IMR-90 (cell line): ENCODE results near the gene PRAME. TPM values are rescaled to one million over a fixed set of nuclear protein-coding genes. Genes with fewer than 3 reads are reported as not detected.

ENCODE experiments used
- ATAC-seq: fragments of 200-7000 bp; cut with Tn5 transposase; 2 replicates; pipeline ENCODE4 v1.9.1; 2020; ENCODE audit warnings: low read depth, mild to moderate bottlenecking, moderate library complexity
- BruUV-seq: library from RNA; stranded (reverse); fragments of 400-500 nt; replicated peaks from 2 replicates; lab custom pipeline; 2021; lab: Mats Ljungman, UMichigan
- CTCF ChIA-PET: fragments of 300-600 bp; formaldehyde crosslinking; extraction: SDS; loops from one replicate; lab custom pipeline; 2021; ENCODE audit warnings: antibody characterized with exemption; lab: Yijun Ruan, JAX
- POLR2A ChIA-PET: fragments of 300-600 bp; sonication (Branson Sonifier 250); formaldehyde crosslinking; loops from one replicate; lab custom pipeline; 2022; ENCODE audit warnings: antibody characterized with exemption; ENCODE audit not compliant: unreplicated experiment; lab: Charles Lee
- DNase-seq: peaks from one replicate; pipeline ENCODE4 v3.0.0; 2013
- H2AFZ ChIP-seq: replicated peaks from 2 replicates; pipeline ENCODE3; 2013; ENCODE audit warnings: low read length, mild to moderate bottlenecking; ENCODE audit not compliant: poor library complexity
- H2AK5ac ChIP-seq: 2 replicates; pipeline ENCODE4 v1.6.1; 2013; ENCODE audit warnings: low read depth, low read length, inconsistent platforms
- H2AK9ac ChIP-seq: replicated peaks from 2 replicates; pipeline ENCODE3; 2013; ENCODE audit warnings: mild to moderate bottlenecking, low read depth, low read length, moderate library complexity; ENCODE audit not compliant: poor library complexity
- H2BK120ac ChIP-seq: 2 replicates; pipeline ENCODE4 v1.6.1; 2013; ENCODE audit warnings: low read depth, low read length, inconsistent platforms
- H2BK15ac ChIP-seq: 3 replicates; pipeline ENCODE4 v1.6.1; 2013; ENCODE audit warnings: low read depth, low read length, inconsistent platforms
- H2BK20ac ChIP-seq: 2 replicates; pipeline ENCODE4 v1.6.1; 2013; ENCODE audit warnings: low read depth, mild to moderate bottlenecking, inconsistent platforms, low read length, moderate library complexity
- H2BK5ac ChIP-seq: 2 replicates; pipeline ENCODE4 v1.6.1; 2013; ENCODE audit warnings: mild to moderate bottlenecking, low read depth, low read length, inconsistent platforms; ENCODE audit not compliant: poor library complexity, severe bottlenecking
- H3K14ac ChIP-seq: replicated peaks from 2 replicates; pipeline ENCODE4 v1.6.1; 2013; ENCODE audit warnings: low read depth, low read length, inconsistent platforms
- H3K18ac ChIP-seq: 2 replicates; pipeline ENCODE4 v1.6.1; 2013; ENCODE audit warnings: low read depth, low read length, control low read depth
- H3K23ac ChIP-seq: 2 replicates; pipeline ENCODE4 v1.6.1; 2013; ENCODE audit warnings: low read depth, low read length, inconsistent platforms
- H3K27ac ChIP-seq: 2 replicates; pipeline ENCODE4 v1.5.1; 2013; ENCODE audit warnings: mild to moderate bottlenecking, control low read depth, low read length; ENCODE audit not compliant: insufficient read depth
- H3K27me3 ChIP-seq: 2 replicates; pipeline ENCODE4 v1.6.1; 2013; ENCODE audit warnings: low read length; ENCODE audit not compliant: control insufficient read depth, insufficient read depth
- H3K36me3 ChIP-seq: 2 replicates; pipeline ENCODE4 v1.6.1; 2013; ENCODE audit warnings: low read length, mixed read lengths; ENCODE audit not compliant: control insufficient read depth, insufficient read depth
- H3K4ac ChIP-seq: 2 replicates; pipeline ENCODE4 v1.6.1; 2013; ENCODE audit warnings: low read depth, low read length, inconsistent platforms
- H3K4me1 ChIP-seq: 2 replicates; pipeline ENCODE4 v1.6.1; 2013; ENCODE audit warnings: low read length, mixed read lengths; ENCODE audit not compliant: control insufficient read depth, insufficient read depth
- H3K4me2 ChIP-seq: 2 replicates; pipeline ENCODE4 v1.6.1; 2013; ENCODE audit warnings: low read depth, mild to moderate bottlenecking, control low read depth, low read length, moderate library complexity
- H3K4me3 ChIP-seq: 2 replicates; pipeline ENCODE4 v1.5.1; 2013; ENCODE audit warnings: low read depth, mild to moderate bottlenecking, control low read depth, low read length, moderate library complexity; ENCODE audit not compliant: insufficient read depth
- H3K56ac ChIP-seq: 2 replicates; pipeline ENCODE4 v1.6.1; 2013; ENCODE audit warnings: low read length, inconsistent platforms; ENCODE audit not compliant: insufficient read depth; ENCODE audit errors: extremely low read depth
- H3K79me1 ChIP-seq, 2 experiments: 2 replicates each; pipeline ENCODE4 v1.6.1; 2013; ENCODE audit warnings: low read length in 2 of 2, inconsistent platforms in 1 of 2, low read depth in 1 of 2
- H3K9ac ChIP-seq: 2 replicates; pipeline ENCODE4 v1.6.1; 2013; ENCODE audit warnings: low read depth, low read length, control low read depth
- H3K9me1 ChIP-seq: 2 replicates; pipeline ENCODE4 v1.6.1; 2013; ENCODE audit warnings: low read length, inconsistent platforms; ENCODE audit not compliant: insufficient read depth
- H3K9me3 ChIP-seq: 2 replicates; pipeline ENCODE4 v1.6.1; 2013; ENCODE audit warnings: low read length; ENCODE audit not compliant: control insufficient read depth, insufficient read depth
- H4K20me1 ChIP-seq: 2 replicates; pipeline ENCODE4 v1.6.1; 2013; ENCODE audit warnings: low read length, inconsistent platforms; ENCODE audit not compliant: insufficient read depth
- H4K5ac ChIP-seq: 2 replicates; pipeline ENCODE4 v1.6.1; 2013; ENCODE audit warnings: mild to moderate bottlenecking, low read depth, low read length, control low read depth
- H4K8ac ChIP-seq, 2 experiments: 2 replicates each; pipeline ENCODE4 v1.6.1; 2013; ENCODE audit warnings: low read depth in 2 of 2, low read length in 2 of 2, control low read depth in 1 of 2, inconsistent platforms in 1 of 2
- H4K91ac ChIP-seq: 2 replicates; pipeline ENCODE4 v1.6.1; 2013; ENCODE audit warnings: low read depth, low read length, inconsistent platforms; ENCODE audit not compliant: insufficient read depth
- CEBPB ChIP-seq: IDR thresholded peaks from 2 replicates; pipeline ENCODE4 v1.6.1; 2012; ENCODE audit warnings: low read depth, low read length, improper control_type of control experiment
- CHD1 ChIP-seq: IDR thresholded peaks from 2 replicates; pipeline ENCODE4 v1.6.1; 2012; ENCODE audit warnings: low read depth, low read length, improper control_type of control experiment
- MAFK ChIP-seq: IDR thresholded peaks from 2 replicates; pipeline ENCODE4 v1.6.1; 2012; ENCODE audit warnings: low read depth, low read length, improper control_type of control experiment
- MAZ ChIP-seq: IDR thresholded peaks from 2 replicates; pipeline ENCODE4 v1.6.1; 2012; ENCODE audit warnings: low read depth, mild to moderate bottlenecking, low read length, improper control_type of control experiment, moderate library complexity, borderline replicate concordance
- MXI1 ChIP-seq: IDR thresholded peaks from 2 replicates; pipeline ENCODE4 v1.6.1; 2012; ENCODE audit warnings: low read depth, mild to moderate bottlenecking, low read length, moderate library complexity, borderline replicate concordance
- RCOR1 ChIP-seq: IDR thresholded peaks from 2 replicates; pipeline ENCODE4 v1.6.1; 2012; ENCODE audit warnings: mild to moderate bottlenecking, low read length, improper control_type of control experiment; ENCODE audit not compliant: insufficient replicate concordance
- RFX5 ChIP-seq: IDR thresholded peaks from 2 replicates; pipeline ENCODE4 v1.8.0; 2012; ENCODE audit warnings: low read depth, mild to moderate bottlenecking, low read length, moderate library complexity
- WGBS, 2 experiments: methylation state at CpG; one replicate each; pipeline versions ENCODE4 v1.1.5 to v1.1.7; 2013; ENCODE audit warnings: missing lambda C conversion rate in 2 of 2; ENCODE audit not compliant: insufficient read length in 1 of 2; ENCODE audit errors: extremely low coverage in 2 of 2; 5-methylcytosine and 5-hydroxymethylcytosine counted together
- dilution Hi-C: fragments of 300-500 bp; cut with HindIII; formaldehyde crosslinking; loops from one replicate; pipeline ENCODE4 v1.14.3; 2018; ENCODE audit warnings: low sequenced_read_pairs; ENCODE audit not compliant: unreplicated experiment
- in situ Hi-C: fragments of 300-500 bp; cut with MboI; formaldehyde crosslinking; loops from 3 replicates; pipeline ENCODE4 v1.14.3; 2019; ENCODE audit warnings: low sequenced_read_pairs, inconsistent platforms, mixed read lengths
- intact Hi-C: fragments of 100-400 bp; cut with micrococcal nuclease; formaldehyde crosslinking; loops from 2 replicates; pipeline ENCODE4 v1.10.0; 2022
- polyA plus RNA-seq, 3 experiments: library from polyadenylated mRNA; depleted of rRNA; stranded (reverse); fragments of >200 nt; gene quantifications; 2 replicates each; pipeline ENCODE4 v1.2.3, GENCODE V29; 2012; ENCODE audit warnings: low replicate concordance in 1 of 3
- total RNA-seq: library from RNA; depleted of rRNA; stranded (reverse); fragments of >200 nt; gene quantifications from 2 replicates; pipeline ENCODE4 v1.2.3, GENCODE V29; 2012
- TF ChIP-seq, protein P1 (sequence below): fragments of 150-350 bp; IDR thresholded peaks from 2 replicates; pipeline ENCODE4 v1.6.1; 2016; ENCODE audit warnings: low read depth, mild to moderate bottlenecking, low read length, moderate library complexity, borderline replicate concordance
- TF ChIP-seq, protein P2 (sequence below): conservative IDR thresholded peaks from 2 replicates; pipeline ENCODE4 v1.5.1; 2012; ENCODE audit warnings: mild to moderate bottlenecking, low read depth, low read length, improper control_type of control experiment

Gene PRAME
- total and polyA plus RNA-seq, 2 of the 4 experiments (the other 2 are of a cell fraction): not detected

DNA sequence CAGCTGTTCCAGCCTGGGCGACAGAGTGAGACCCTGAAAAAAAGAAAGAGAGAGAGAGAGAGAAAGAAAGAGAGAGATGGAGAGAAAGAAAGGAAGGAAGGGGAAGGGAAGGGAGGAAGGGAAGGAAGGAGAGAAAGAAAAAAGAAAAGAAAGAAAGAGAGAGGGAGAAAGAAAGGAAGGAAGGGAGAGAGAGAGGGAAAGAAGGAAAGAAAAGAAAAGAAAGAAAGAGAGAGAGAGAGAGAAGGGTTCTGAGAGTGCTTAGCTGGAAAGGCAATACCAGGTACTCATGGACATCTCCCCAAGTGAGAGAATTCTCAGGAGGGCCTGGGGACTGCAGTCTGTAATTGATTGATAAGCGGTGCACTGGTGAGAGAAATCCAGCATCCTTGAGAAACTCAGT is 12.8 kb upstream of the PRAME start:
- H3K4ac ChIP-seq: no peak overlapping the region
- H3K23ac ChIP-seq: no peak overlapping the region
- H2AK5ac ChIP-seq: no peak overlapping the region
- H3K4me1 ChIP-seq: no peaks in the 10 kb centered on the region
- no peak overlapping the region for H3K18ac ChIP-seq
- dilution Hi-C loops (no loop called here), in situ Hi-C loops (loop anchor here (10.0 kb wide), 1 partner anchor 107 kb away; no protein-coding TSS in a partner anchor), intact Hi-C loops (no loop called here)
- H3K27me3 ChIP-seq: peaks cover 13% of the 10 kb centered on the region
- BruUV-seq: no TSS peak
- H3K4me3 ChIP-seq: no peak overlapping the region
- no peaks in the 10 kb centered on the region for H3K9me3 ChIP-seq
- no peak overlapping the region for H2AFZ ChIP-seq
- WGBS, 2 experiments: 57% methylated on average over 1 of the region's 2 CpGs; no CpG with 5 or more reads in 1 of the 2 experiments
- TF ChIP-seq, protein P1, sequence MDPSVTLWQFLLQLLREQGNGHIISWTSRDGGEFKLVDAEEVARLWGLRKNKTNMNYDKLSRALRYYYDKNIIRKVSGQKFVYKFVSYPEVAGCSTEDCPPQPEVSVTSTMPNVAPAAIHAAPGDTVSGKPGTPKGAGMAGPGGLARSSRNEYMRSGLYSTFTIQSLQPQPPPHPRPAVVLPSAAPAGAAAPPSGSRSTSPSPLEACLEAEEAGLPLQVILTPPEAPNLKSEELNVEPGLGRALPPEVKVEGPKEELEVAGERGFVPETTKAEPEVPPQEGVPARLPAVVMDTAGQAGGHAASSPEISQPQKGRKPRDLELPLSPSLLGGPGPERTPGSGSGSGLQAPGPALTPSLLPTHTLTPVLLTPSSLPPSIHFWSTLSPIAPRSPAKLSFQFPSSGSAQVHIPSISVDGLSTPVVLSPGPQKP: no peak
- TF ChIP-seq MXI1: no peak
- no peak for TF ChIP-seq MAFK
- TF ChIP-seq, protein P2, sequence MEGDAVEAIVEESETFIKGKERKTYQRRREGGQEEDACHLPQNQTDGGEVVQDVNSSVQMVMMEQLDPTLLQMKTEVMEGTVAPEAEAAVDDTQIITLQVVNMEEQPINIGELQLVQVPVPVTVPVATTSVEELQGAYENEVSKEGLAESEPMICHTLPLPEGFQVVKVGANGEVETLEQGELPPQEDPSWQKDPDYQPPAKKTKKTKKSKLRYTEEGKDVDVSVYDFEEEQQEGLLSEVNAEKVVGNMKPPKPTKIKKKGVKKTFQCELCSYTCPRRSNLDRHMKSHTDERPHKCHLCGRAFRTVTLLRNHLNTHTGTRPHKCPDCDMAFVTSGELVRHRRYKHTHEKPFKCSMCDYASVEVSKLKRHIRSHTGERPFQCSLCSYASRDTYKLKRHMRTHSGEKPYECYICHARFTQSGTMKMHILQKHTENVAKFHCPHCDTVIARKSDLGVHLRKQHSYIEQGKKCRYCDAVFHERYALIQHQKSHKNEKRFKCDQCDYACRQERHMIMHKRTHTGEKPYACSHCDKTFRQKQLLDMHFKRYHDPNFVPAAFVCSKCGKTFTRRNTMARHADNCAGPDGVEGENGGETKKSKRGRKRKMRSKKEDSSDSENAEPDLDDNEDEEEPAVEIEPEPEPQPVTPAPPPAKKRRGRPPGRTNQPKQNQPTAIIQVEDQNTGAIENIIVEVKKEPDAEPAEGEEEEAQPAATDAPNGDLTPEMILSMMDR: no peak
- no peak for TF ChIP-seq CEBPB
- TF ChIP-seq RFX5: no peak
- TF ChIP-seq RCOR1: no peak
- TF ChIP-seq CHD1: no peak
- no peak for TF ChIP-seq MAZ
- ChIA-PET CTCF (no interaction called here), POLR2A (no interaction called here)
- no peaks in the 10 kb centered on the region for H3K36me3 ChIP-seq
- H4K8ac ChIP-seq: no peak overlapping the region
- H3K14ac ChIP-seq: no peak overlapping the region
- no peak overlapping the region for H4K5ac ChIP-seq
- H2BK15ac ChIP-seq: no peak overlapping the region
- no peak overlapping the region for H2BK5ac ChIP-seq
- no peaks in the 10 kb centered on the region for H4K20me1 ChIP-seq
- no peak overlapping the region for H3K9ac ChIP-seq
- H3K27ac ChIP-seq: no peak overlapping the region
- no peak overlapping the region for H2AK9ac ChIP-seq
- H3K4me2 ChIP-seq: no peak overlapping the region
- DNase-seq (no peak), ATAC-seq (no peak)
- no peak overlapping the region for H2BK120ac ChIP-seq
- no peak overlapping the region for H4K91ac ChIP-seq
- H3K79me1 ChIP-seq: no peaks in the 10 kb centered on the region
- no peak overlapping the region for H3K56ac ChIP-seq
- H3K9me1 ChIP-seq: no peaks in the 10 kb centered on the region
- H2BK20ac ChIP-seq: no peak overlapping the region
